Activated CD4-positive, CD25-positive, alpha-beta regulatory T cell treated with anti-CD3 and anti-CD28 coated beads, Interleukin-2, amount 50 U/mL, for 16 hours (primary cell): ENCODE measurements around the gene FUT2.
"Not testable (repeated sequence)": the region's sequence is repeated elsewhere in the genome, so short reads cannot be mapped to it uniquely, and the experiment has no call there.

Experiments used
- DNase-seq: peaks from one replicate; pipeline ENCODE4 v3.0.0-alpha.2; 2020; ENCODE audit warnings: low read depth, low spot score

Gene FUT2

GRCh38 chr19:48698046-48698445 is 2.3 kb downstream of the FUT2 start:
- no peak for DNase-seq

- DNase-seq, result no peak
These were observed 6.9 kb downstream of the FUT2 start for GRCh38 chr19:48702701-48703100.

GRCh38 chr19:48703316-48703715 is 7.5 kb downstream of the FUT2 start:
- DNase-seq, result no peak

- DNase-seq, result no peak
These were observed 9.7 kb downstream of the FUT2 start for GRCh38 chr19:48705431-48705830.

GRCh38 chr19:48708471-48708870 is 12.7 kb downstream of the FUT2 start:
- DNase-seq, result no peak

- no peak for DNase-seq
These were observed 15.4 kb downstream of the FUT2 start for GRCh38 chr19:48711106-48711662.

- no peak for DNase-seq
These were observed 17.5 kb downstream of the FUT2 start for GRCh38 chr19:48713041-48713863.

- peak; percentile 93 for DNase-seq
These were observed 18.3 kb downstream of the FUT2 start for GRCh38 chr19:48713864-48714755.

GRCh38 chr19:48714759-48715675 is 19.2 kb downstream of the FUT2 start:
- no peak for DNase-seq

- no peak for DNase-seq
These were observed 20.0 kb downstream of the FUT2 start for GRCh38 chr19:48715681-48716171.

GRCh38 chr19:48716562-48717291 is 21.0 kb downstream of the FUT2 start:
- DNase-seq, result no peak

- DNase-seq, result not testable (repeated sequence)
These were observed 22.3 kb downstream of the FUT2 start for GRCh38 chr19:48718106-48718505.

- DNase-seq, result no peak
These were observed 23.0 kb downstream of the FUT2 start for GRCh38 chr19:48718711-48719231.

GRCh38 chr19:48719263-48720171 is 23.7 kb downstream of the FUT2 start, which contains the start of gene MAMSTR:
TSS of gene MAMSTR (minus strand) at chr19:48719725. CDS start at chr19:48719031, 694 bp downstream.
- no peak for DNase-seq

- DNase-seq, result no peak
These were observed 24.5 kb downstream of the FUT2 start for GRCh38 chr19:48720251-48720612.

- DNase-seq, result peak; percentile 84
These were observed 25.0 kb downstream of the FUT2 start for GRCh38 chr19:48720613-48721296.

GRCh38 chr19:48722196-48722708 is 26.5 kb downstream of the FUT2 start:
- no peak for DNase-seq
